Neural progenitor cell (in vitro differentiated cells): ENCODE data around the gene BCAS4.
"Not testable (repeated sequence)": the region's sequence is repeated elsewhere in the genome, so short reads cannot be mapped to it uniquely, and the experiment has no call there.

ENCODE experiments used
- CTCF ChIP-seq: fragments of 200-600 bp; sonication (generic); IDR thresholded peaks from 2 replicates; pipeline ENCODE4 v1.5.1; 2017; ENCODE audit warnings: antibody characterized with exemption, mild to moderate bottlenecking
- EZH2 ChIP-seq: fragments of 200-600 bp; sonication (generic); IDR thresholded peaks from 2 replicates; pipeline ENCODE4 v1.6.1; 2017; ENCODE audit warnings: antibody characterized with exemption, mild to moderate bottlenecking, moderate library complexity
- EZH2phosphoT487 ChIP-seq: fragments of 200-600 bp; sonication (generic); IDR thresholded peaks from 2 replicates; pipeline ENCODE4 v1.6.1; 2017; ENCODE audit warnings: antibody characterized with exemption

GRCh38 chr20:50763550-50764458, 31.1 kb upstream of the BCAS4 start:
- TF ChIP-seq CTCF, EZH2, EZH2phosphoT487: not testable (repeated sequence)
